ENCODE data around the gene CTDSPL2. TPM values are rescaled to one million over a fixed set of nuclear protein-coding genes. Genes with fewer than 3 reads are reported as not detected.

Gene CTDSPL2
- total and polyA plus RNA-seq, 10 of the 15 experiments (the other 5 are each of a cell fraction or from before 2014, with no cell fraction given), result 10.7 to 77.1 (median 44.9) TPM

DNA sequence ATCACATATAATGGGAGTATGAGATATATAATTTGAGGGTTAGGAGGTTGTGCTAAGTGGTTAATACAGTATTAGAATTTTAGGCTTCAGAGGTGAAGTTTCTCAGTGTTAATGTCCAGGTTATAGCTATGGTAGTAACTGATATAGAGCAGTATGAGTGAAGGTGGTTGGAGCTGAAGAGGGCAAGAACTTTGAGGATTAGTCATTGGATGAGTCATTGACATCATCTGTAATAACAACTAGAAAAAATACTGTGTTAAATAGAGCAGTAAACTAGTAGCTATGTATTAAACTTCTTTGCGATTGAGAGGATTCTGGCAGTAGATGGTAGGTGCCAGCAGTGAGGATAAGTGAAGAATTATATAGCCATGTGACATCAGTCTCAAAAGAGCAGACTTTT lies 62.0 kb downstream of the CTDSPL2 start (continued):
- TF ChIP-seq, protein P1, sequence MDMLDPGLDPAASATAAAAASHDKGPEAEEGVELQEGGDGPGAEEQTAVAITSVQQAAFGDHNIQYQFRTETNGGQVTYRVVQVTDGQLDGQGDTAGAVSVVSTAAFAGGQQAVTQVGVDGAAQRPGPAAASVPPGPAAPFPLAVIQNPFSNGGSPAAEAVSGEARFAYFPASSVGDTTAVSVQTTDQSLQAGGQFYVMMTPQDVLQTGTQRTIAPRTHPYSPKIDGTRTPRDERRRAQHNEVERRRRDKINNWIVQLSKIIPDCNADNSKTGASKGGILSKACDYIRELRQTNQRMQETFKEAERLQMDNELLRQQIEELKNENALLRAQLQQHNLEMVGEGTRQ (IDR thresholded peaks at IDR 0.05; ENCODE audit: borderline replicate concordance, low read depth, low read length), result no peak
- TF ChIP-seq NR2C2 (IDR thresholded peaks at IDR 0.05; ENCODE audit: borderline replicate concordance, control insufficient read depth, insufficient read length, low read depth) (no peak), SMAD1 (IDR thresholded peaks at IDR 0.05; ENCODE audit: low read depth, partially characterized antibody) (no peak)
- TF ChIP-seq, protein P2, sequence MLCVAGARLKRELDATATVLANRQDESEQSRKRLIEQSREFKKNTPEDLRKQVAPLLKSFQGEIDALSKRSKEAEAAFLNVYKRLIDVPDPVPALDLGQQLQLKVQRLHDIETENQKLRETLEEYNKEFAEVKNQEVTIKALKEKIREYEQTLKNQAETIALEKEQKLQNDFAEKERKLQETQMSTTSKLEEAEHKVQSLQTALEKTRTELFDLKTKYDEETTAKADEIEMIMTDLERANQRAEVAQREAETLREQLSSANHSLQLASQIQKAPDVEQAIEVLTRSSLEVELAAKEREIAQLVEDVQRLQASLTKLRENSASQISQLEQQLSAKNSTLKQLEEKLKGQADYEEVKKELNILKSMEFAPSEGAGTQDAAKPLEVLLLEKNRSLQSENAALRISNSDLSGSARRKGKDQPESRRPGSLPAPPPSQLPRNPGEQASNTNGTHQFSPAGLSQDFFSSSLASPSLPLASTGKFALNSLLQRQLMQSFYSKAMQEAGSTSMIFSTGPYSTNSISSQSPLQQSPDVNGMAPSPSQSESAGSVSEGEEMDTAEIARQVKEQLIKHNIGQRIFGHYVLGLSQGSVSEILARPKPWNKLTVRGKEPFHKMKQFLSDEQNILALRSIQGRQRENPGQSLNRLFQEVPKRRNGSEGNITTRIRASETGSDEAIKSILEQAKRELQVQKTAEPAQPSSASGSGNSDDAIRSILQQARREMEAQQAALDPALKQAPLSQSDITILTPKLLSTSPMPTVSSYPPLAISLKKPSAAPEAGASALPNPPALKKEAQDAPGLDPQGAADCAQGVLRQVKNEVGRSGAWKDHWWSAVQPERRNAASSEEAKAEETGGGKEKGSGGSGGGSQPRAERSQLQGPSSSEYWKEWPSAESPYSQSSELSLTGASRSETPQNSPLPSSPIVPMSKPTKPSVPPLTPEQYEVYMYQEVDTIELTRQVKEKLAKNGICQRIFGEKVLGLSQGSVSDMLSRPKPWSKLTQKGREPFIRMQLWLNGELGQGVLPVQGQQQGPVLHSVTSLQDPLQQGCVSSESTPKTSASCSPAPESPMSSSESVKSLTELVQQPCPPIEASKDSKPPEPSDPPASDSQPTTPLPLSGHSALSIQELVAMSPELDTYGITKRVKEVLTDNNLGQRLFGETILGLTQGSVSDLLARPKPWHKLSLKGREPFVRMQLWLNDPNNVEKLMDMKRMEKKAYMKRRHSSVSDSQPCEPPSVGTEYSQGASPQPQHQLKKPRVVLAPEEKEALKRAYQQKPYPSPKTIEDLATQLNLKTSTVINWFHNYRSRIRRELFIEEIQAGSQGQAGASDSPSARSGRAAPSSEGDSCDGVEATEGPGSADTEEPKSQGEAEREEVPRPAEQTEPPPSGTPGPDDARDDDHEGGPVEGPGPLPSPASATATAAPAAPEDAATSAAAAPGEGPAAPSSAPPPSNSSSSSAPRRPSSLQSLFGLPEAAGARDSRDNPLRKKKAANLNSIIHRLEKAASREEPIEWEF (IDR thresholded peaks at IDR 0.05; ENCODE audit: insufficient replicate concordance, low read depth, low read length), result no peak

DNA sequence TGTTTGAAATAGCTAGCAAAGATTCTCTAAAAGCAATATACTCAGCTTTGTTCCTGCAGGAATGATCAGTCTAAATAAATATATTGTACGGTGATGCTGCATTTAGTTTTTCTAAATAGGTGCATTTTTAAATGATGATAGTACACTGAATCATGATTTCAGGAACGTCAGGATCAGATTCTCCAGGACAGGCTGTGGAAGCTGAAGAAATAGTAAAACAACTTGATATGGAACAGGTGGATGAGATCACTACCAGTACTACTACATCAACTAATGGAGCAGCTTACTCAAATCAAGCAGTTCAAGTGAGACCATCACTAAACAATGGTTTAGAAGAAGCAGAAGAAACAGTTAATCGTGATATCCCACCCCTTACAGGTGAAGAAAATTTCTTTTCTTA lies 63.2 kb downstream of the CTDSPL2 start:
- POLR2A ChIA-PET, result no interaction called here
- Histone ChIP-seq H3K27me3 (replicated peaks in 1 of 2; ENCODE audit: control insufficient read depth in 2 of 2, insufficient read depth in 2 of 2, low read length in 1 of 2) (no peaks in the 10 kb centered on the region), H3K79me2 (ENCODE audit: control insufficient read depth, insufficient read depth, low read length) (no peaks in the 10 kb centered on the region), H3K4me2 (ENCODE audit: control insufficient read depth, insufficient read depth) (no peak overlapping the region), H3K9ac (ENCODE audit: control insufficient read depth, insufficient read depth, low read length) (no peak overlapping the region), H3K27ac (ENCODE audit: control insufficient read depth, insufficient read depth) (no peak overlapping the region), H3K36me3 (ENCODE audit: control insufficient read depth in 2 of 2, insufficient read depth in 2 of 2, low read length in 1 of 2) (peaks cover 0 to 15% of the 10 kb centered on the region in 2 experiments; a peak in 3 of 4 replicates), H2AFZ (ENCODE audit: control insufficient read depth, low read depth, low read length) (no peak overlapping the region), H3K4me1 (ENCODE audit: control insufficient read depth, insufficient read depth, low read length) (peaks cover 4% of the 10 kb centered on the region; the same call in 1 of the 2 replicates), H4K20me1 (ENCODE audit: control insufficient read depth, insufficient read depth) (no peaks in the 10 kb centered on the region), H3K4me3 (no peak overlapping the region), H3K9me3 (replicated peaks; ENCODE audit: control insufficient read depth, insufficient read depth, low read length) (no peaks in the 10 kb centered on the region)
- no peak for DNase-seq (ENCODE audit: low read depth, low spot score)
- TF ChIP-seq RBBP5 (conservative IDR thresholded peaks at IDR 0.05), result no peak
- TF ChIP-seq, protein P3, sequence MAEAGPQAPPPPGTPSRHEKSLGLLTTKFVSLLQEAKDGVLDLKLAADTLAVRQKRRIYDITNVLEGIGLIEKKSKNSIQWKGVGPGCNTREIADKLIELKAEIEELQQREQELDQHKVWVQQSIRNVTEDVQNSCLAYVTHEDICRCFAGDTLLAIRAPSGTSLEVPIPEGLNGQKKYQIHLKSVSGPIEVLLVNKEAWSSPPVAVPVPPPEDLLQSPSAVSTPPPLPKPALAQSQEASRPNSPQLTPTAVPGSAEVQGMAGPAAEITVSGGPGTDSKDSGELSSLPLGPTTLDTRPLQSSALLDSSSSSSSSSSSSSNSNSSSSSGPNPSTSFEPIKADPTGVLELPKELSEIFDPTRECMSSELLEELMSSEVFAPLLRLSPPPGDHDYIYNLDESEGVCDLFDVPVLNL (IDR thresholded peaks at IDR 0.05; ENCODE audit: low read depth, low read length), result no peak
- no peak for TF ChIP-seq NR2C2 (IDR thresholded peaks at IDR 0.05; ENCODE audit: borderline replicate concordance, control insufficient read depth, insufficient read length, low read depth)
- no peak for TF ChIP-seq CHD4 (IDR thresholded peaks at IDR 0.05)
- no peak for TF ChIP-seq RUNX3 (IDR thresholded peaks at IDR 0.05; ENCODE audit: low read length)
- TF ChIP-seq RCOR1 (conservative IDR thresholded peaks at IDR 0.05; ENCODE audit: low read depth, low read length), result no peak
- intact Hi-C loops (cut with micrococcal nuclease; ENCODE audit: unreplicated experiment) (no loop called here), in situ Hi-C loops (cut with MboI) (no loop called here)
- no TSS peak for BruUV-seq (replicated peaks)
- FAIRE-seq, result no peak
- RAD21 ChIA-PET (ENCODE audit: unreplicated experiment), result interaction anchor here (1.5 kb wide), 1 partner anchor 11 kb away, joined by 5 read pairs; no protein-coding TSS in a partner anchor
- SMC1A ChIA-PET (ENCODE audit: uncharacterized antibody, unreplicated experiment), result interaction anchor here (0.9 to 1.2 kb wide), 2 partner anchors 52 to 200 kb away, joined by 3 read pairs; no protein-coding TSS in a partner anchor
- WGBS (ENCODE audit: insufficient coverage, insufficient replicate concordance, low lambda C conversion rate, missing lambda C conversion rate), result 91% methylated on average over 3 of the region's 3 CpGs
- CTCF ChIA-PET, result interaction anchor here (0.7 to 1.8 kb wide), 3 partner anchors 11 to 94 kb away, joined by 3 to 6 read pairs (median 4); no protein-coding TSS in a partner anchor
- no peak for ATAC-seq

All from GM12878 (cell line).